K562 (cell line): ENCODE results near the gene ZNF143. TPM values are rescaled to one million over a fixed set of nuclear protein-coding genes. Genes with fewer than 3 reads are reported as not detected.

ENCODE experiments used
- ARHGAP35 ChIP-seq: fragments of 450-650 bp; IDR thresholded peaks from 2 replicates; pipeline ENCODE4 v1.6.1; 2018; ENCODE audit not compliant: partially characterized antibody
- CBFA2T3 ChIP-seq: fragments of 450-650 bp; IDR thresholded peaks from 2 replicates; pipeline ENCODE4 v1.6.1; 2017
- FIP1L1 ChIP-seq: fragments of 200-400 bp; formaldehyde crosslinking; IDR thresholded peaks from 2 replicates; pipeline ENCODE4 v1.6.1; 2018; ENCODE audit warnings: mild to moderate bottlenecking, low read depth, low read length; ENCODE audit not compliant: poor library complexity, severe bottlenecking
- FOXA1 ChIP-seq: fragments of 450-650 bp; IDR thresholded peaks from 2 replicates; pipeline ENCODE4 v1.6.1; 2016; ENCODE audit warnings: mild to moderate bottlenecking, borderline replicate concordance
- HNRNPUL1 ChIP-seq: fragments of 200-400 bp; formaldehyde crosslinking; IDR thresholded peaks from 2 replicates; pipeline ENCODE4 v1.6.1; 2017; ENCODE audit warnings: low read length
- ILK ChIP-seq: fragments of 450-650 bp; IDR thresholded peaks from 2 replicates; pipeline ENCODE4 v1.6.1; 2016; ENCODE audit warnings: missing genetic modification characterization, low read depth, mild to moderate bottlenecking, missing compliant biosample characterization, moderate library complexity, borderline replicate concordance
- KLF1 ChIP-seq: fragments of 450-650 bp; IDR thresholded peaks from 2 replicates; pipeline ENCODE4 v1.6.1; 2016; ENCODE audit warnings: missing genetic modification characterization, missing compliant biosample characterization
- PHTF2 ChIP-seq: fragments of 250-450 bp; sonication (Bioruptor Pico); IDR thresholded peaks from 2 replicates; pipeline ENCODE4 v1.5.0; 2021; ENCODE audit warnings: mild to moderate bottlenecking
- REST ChIP-seq, 2 experiments: fragments of 450-650 bp; formaldehyde crosslinking in 1 of 2; IDR thresholded peaks; 2 replicates each; pipeline versions ENCODE4 v1.4.0 to v1.6.1; 2014 to 2020; ENCODE audit warnings: mild to moderate bottlenecking in 2 of 2, borderline replicate concordance in 1 of 2, low read depth in 1 of 2
- SLC30A9 ChIP-seq: fragments of 250-450 bp; sonication (Bioruptor Pico); IDR thresholded peaks from 2 replicates; pipeline ENCODE4 v1.8.0; 2022; ENCODE audit warnings: mild to moderate bottlenecking, moderate library complexity
- SMARCB1 ChIP-seq: IDR thresholded peaks from 2 replicates; pipeline ENCODE4 v1.6.1; 2011; ENCODE audit warnings: improper control_type of control experiment, low read depth; ENCODE audit not compliant: insufficient read length
- STAG1 ChIP-seq: sonication (generic); formaldehyde crosslinking; IDR thresholded peaks from 2 replicates; pipeline ENCODE4 v1.5.0; 2020; ENCODE audit warnings: missing genetic modification reagents, borderline replicate concordance
- TBP ChIP-seq: optimal IDR thresholded peaks from 2 replicates; pipeline ENCODE3; 2011; ENCODE audit warnings: low read depth, low read length, improper control_type of control experiment
- ZKSCAN1 ChIP-seq: fragments of 150-350 bp; IDR thresholded peaks from 2 replicates; pipeline ENCODE4 v1.6.1; 2016; ENCODE audit warnings: low read depth, low read length
- ZKSCAN3 ChIP-seq: fragments of 250-450 bp; sonication (Bioruptor Pico); IDR thresholded peaks from 2 replicates; pipeline ENCODE4 v1.4.0; 2020
- ZNF23 ChIP-seq: fragments of 250-450 bp; sonication (Bioruptor Pico); IDR thresholded peaks from 2 replicates; pipeline ENCODE4 v1.4.0; 2020; ENCODE audit warnings: mild to moderate bottlenecking
- ZNF444 ChIP-seq: fragments of 250-450 bp; sonication (Bioruptor Pico); IDR thresholded peaks from 2 replicates; pipeline ENCODE4 v1.4.0; 2020; ENCODE audit warnings: mild to moderate bottlenecking, moderate library complexity
- polyA plus RNA-seq, 8 experiments: library from polyadenylated mRNA; depleted of rRNA in 4 of 8; stranded (reverse) in 5 of 8; unstranded in 3 of 8; fragments of >200 nt; fragmentation: Nextera tagmentation in 2 of 8; fragmentation: Illumina TruSeq in 1 of 8; extraction: Ambion mirVana in 2 of 8; extraction: Trizol in 1 of 8; gene quantifications; 2 replicates each; pipeline versions ENCODE4 v1.2.1 to v1.2.3, GENCODE V29; 2011 to 2014; ENCODE audit warnings: inconsistent platforms in 1 of 8, missing spikeins in 1 of 8
- total RNA-seq, 7 experiments: library from RNA; depleted of rRNA in 6 of 7; stranded (reverse); fragments of >200 nt in 6 of 7; fragmentation: Illumina TruSeq in 2 of 7; extraction: Trizol in 2 of 7; gene quantifications; 2 replicates each; pipeline versions ENCODE4 v1.2.1 to v1.2.3, GENCODE V29; 2011 to 2021; ENCODE audit warnings: low replicate concordance in 1 of 7
- TF ChIP-seq, protein P1 (sequence below): sonication (generic); formaldehyde crosslinking; IDR thresholded peaks from 2 replicates; pipeline ENCODE4 v1.8.0; 2022; ENCODE audit warnings: mild to moderate bottlenecking, low read depth, missing genetic modification reagents

ZNF143 gene
- total and polyA plus RNA-seq, 9 of the 15 experiments (the other 6 are each of a cell fraction or from before 2014, with no cell fraction given), result 18.4 to 58.5 (median 27.1) TPM

GRCh38 chr11:9573052-9573774 is 112.4 kb downstream of the ZNF143 start, which contains the start of gene WEE1 (continued):
- peak; percentile 57 for TF ChIP-seq REST (IDR thresholded peaks at IDR 0.05; ENCODE audit: borderline replicate concordance)
- TF ChIP-seq REST (CRISPR knock-in tag; IDR thresholded peaks at IDR 0.05; ENCODE audit: low read depth), result peak; percentile 75; the same call in 1 of the 2 replicates
- TF ChIP-seq ILK, result no peak
- TF ChIP-seq STAG1 (CRISPR knock-in tag), result no peak
- TF ChIP-seq CBFA2T3, result no peak
- no peak for TF ChIP-seq PHTF2 (CRISPR knock-in tag)
- no peak for TF ChIP-seq HNRNPUL1
- TF ChIP-seq TBP, result peak; percentile 83
- no peak for TF ChIP-seq ZNF444 (CRISPR knock-in tag)
- TF ChIP-seq SMARCB1, result peak; percentile 7
- no peak for TF ChIP-seq ZNF23 (CRISPR knock-in tag)
- TF ChIP-seq FIP1L1, result peak; percentile 91
- TF ChIP-seq ZKSCAN3, result no peak
- no peak for TF ChIP-seq FOXA1
- no peak for TF ChIP-seq ARHGAP35
- no peak for TF ChIP-seq ZKSCAN1
- TF ChIP-seq KLF1 (tag), result peak; percentile 53; the same call in 1 of the 2 replicates
- TF ChIP-seq, protein P1, sequence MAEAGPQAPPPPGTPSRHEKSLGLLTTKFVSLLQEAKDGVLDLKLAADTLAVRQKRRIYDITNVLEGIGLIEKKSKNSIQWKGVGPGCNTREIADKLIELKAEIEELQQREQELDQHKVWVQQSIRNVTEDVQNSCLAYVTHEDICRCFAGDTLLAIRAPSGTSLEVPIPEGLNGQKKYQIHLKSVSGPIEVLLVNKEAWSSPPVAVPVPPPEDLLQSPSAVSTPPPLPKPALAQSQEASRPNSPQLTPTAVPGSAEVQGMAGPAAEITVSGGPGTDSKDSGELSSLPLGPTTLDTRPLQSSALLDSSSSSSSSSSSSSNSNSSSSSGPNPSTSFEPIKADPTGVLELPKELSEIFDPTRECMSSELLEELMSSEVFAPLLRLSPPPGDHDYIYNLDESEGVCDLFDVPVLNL (CRISPR knock-in tag), result peak; percentile 89
- no peak for TF ChIP-seq SLC30A9 (CRISPR knock-in tag)
